ENCODE data around the gene UPK3B. TPM values are rescaled to one million over a fixed set of nuclear protein-coding genes. Genes with fewer than 3 reads are reported as not detected.
"Not testable (repeated sequence)": the region's sequence is repeated elsewhere in the genome, so short reads cannot be mapped to it uniquely, and the experiment has no call there.

Gene UPK3B
- polyA plus RNA-seq, 4 donors: 1.3 to 4.7 (median 3.5) TPM

GRCh38 chr7:76486618-76487017 is 23.7 kb upstream of the UPK3B start:
- not testable (repeated sequence) for DNase-seq (ENCODE audit: low read depth in 4 of 4, low spot score in 3 of 4)

DNA sequence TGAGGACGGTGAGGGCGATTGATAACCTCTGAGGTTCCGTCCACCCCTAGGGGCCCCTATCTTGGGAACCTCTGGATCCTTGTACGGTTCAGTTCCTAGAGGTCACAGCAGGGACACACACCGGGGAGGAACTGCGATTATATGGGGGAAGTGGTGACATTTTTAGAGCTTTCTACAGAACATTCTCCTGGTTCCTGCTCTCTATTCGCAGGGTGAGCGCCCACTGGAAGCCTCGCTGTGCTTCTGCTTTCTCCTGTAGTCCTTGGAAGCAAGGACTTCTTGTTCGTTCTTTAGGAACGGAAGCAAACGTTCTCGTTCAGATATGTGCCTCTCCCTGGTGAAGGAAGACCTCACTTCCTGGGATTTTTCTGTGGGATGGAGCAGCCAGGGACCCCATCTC is 22.4 kb upstream of the UPK3B start:
- DNase-seq (ENCODE audit: low read depth in 4 of 4, low spot score in 3 of 4): not testable (repeated sequence)

DNA sequence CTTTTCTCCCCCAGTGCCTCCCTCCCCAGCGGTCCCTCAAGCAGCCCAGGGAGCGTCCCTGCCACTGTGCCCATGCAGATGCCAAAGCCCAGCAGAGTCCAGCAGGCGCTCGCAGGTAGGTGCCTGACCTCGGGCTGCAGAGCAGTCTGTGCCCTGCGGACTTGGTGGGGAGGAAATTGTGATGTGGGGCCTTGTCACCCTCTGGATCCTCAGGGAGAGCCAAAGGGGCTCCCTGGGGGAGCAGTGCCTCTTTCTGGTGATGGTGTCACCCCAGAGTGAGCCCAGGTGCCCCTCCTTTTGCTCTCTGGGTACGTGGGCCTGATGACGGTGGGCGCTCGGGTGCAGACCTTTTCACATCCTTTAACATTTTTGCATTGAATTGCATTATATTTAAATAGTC is 18.2 kb upstream of the UPK3B start:
- not testable (repeated sequence) for DNase-seq (ENCODE audit: low read depth in 4 of 4, low spot score in 3 of 4)

- not testable (repeated sequence) for DNase-seq (ENCODE audit: low read depth in 4 of 4, low spot score in 3 of 4)
These were observed 14.6 kb upstream of the UPK3B start for GRCh38 chr7:76495717-76496116.

DNA sequence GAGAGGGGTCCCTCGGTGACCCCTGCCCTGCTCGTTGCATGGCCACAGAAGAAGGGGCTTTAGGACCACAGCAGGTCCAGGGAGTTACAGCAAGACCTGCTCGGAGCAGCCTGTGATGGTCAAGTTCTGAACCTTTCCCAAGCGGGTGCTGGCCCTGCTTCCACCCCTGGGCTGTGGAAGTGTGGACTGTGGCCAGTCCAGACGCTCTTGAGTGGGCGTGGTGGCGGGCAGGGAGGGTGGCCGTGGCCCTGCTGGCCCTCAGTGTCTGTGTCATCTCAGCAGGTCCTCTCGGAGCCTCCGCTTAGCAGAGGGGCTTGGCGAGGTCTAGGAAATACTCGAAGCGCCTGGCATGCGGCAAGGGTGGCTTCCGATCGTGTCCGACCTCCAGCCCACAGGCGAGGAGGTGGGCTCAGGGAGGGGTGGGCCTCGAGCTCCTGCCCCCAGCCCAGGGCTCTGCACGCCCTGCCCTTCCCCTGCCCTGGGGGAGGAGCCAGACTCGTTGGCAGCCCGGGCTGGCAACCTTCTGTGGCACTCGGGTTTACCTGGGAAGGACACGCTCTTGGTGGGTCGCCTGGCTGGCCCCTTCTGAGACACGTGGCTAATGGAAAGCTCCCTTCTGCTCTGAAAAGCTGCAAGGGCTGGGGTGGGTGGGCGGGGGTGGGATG is 12.3 kb upstream of the UPK3B start:
- DNase-seq (ENCODE audit: low read depth in 4 of 4, low spot score in 3 of 4): not testable (repeated sequence)

GRCh38 chr7:76498583-76499200 is 11.7 kb upstream of the UPK3B start:
- not testable (repeated sequence) for DNase-seq (ENCODE audit: low read depth in 4 of 4, low spot score in 3 of 4)

DNA sequence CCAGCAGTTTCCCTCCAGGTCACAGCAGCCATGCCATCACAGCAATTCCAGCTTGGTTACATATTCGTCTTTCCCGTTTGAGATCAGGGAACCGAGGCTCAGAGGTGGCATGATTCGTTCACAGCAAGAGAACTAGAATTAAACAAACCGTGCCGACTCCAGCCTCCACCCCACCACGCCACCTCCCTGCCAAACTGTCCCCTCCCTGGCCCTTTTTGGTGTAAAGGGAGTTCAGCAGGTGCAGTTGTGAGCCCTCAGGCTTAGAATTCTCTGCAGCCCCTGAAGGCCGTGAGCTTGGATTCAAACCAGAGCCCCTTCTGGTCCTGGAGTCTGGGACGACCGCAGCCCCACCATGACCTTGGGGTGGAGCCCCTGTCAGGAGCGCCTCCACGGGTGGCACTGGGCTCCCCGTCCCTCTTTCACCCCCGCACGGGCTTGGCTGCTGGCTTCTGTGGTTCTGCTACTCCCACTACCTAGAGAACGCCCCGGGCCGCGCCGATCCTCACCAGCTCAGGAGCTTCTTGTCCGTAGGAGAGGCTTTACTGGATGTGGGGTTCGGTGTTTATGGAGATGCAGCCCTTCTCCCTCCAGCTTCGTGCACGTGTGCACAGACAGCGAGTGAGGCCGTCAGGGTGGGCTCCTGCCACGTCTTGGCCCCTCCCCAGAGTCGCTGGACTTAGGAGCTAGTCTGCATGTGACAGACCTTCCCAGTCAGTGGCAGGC is 11.0 kb upstream of the UPK3B start:
- not testable (repeated sequence) for DNase-seq (ENCODE audit: low read depth in 4 of 4, low spot score in 3 of 4)

DNA sequence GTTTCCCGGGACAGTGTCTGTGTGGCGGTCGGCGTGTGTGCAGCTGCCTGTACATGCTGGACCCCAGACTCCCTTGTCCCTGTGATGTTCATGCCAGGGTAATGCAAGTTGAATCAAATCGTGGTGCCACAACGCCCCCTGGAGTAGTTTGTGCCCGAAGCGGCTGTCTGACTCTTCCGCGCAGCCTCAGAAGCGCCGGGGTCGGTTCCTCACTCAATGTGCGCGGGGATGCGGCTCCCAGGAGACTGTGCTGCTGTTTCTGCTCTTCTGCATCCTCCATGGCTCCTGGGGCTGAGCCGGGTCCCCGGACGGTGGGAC is 10.5 kb upstream of the UPK3B start:
- not testable (repeated sequence) for DNase-seq (ENCODE audit: low read depth in 4 of 4, low spot score in 3 of 4)

DNA sequence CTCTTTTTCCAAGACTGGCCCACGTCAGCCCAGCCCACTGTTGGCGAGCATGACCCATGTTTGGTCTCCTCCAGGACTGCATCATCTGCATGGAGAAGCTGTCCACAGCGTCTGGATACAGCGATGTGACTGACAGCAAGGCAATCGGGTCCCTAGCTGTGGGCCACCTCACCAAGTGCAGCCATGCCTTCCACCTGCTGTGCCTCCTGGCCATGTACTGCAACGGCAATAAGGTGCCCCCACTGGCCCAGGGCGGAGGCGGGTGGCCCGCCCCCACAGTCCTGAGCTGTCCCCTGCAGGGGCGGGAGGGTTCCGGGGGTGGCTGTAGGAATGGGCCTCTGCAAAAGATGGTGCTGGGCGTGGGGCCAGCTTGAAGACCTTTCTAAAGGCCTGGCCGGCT is 8.1 kb upstream of the UPK3B start:
- DNase-seq (ENCODE audit: low read depth in 4 of 4, low spot score in 3 of 4): not testable (repeated sequence)

GRCh38 chr7:76502836-76503235 is 7.5 kb upstream of the UPK3B start:
- DNase-seq (ENCODE audit: low read depth in 4 of 4, low spot score in 3 of 4): not testable (repeated sequence)

- not testable (repeated sequence) for DNase-seq (ENCODE audit: low read depth in 4 of 4, low spot score in 3 of 4)
These were observed 7.1 kb upstream of the UPK3B start for GRCh38 chr7:76503244-76503643.

GRCh38 chr7:76504351-76505167 is 5.8 kb upstream of the UPK3B start:
- DNase-seq (ENCODE audit: low read depth in 4 of 4, low spot score in 3 of 4): not testable (repeated sequence)

DNA sequence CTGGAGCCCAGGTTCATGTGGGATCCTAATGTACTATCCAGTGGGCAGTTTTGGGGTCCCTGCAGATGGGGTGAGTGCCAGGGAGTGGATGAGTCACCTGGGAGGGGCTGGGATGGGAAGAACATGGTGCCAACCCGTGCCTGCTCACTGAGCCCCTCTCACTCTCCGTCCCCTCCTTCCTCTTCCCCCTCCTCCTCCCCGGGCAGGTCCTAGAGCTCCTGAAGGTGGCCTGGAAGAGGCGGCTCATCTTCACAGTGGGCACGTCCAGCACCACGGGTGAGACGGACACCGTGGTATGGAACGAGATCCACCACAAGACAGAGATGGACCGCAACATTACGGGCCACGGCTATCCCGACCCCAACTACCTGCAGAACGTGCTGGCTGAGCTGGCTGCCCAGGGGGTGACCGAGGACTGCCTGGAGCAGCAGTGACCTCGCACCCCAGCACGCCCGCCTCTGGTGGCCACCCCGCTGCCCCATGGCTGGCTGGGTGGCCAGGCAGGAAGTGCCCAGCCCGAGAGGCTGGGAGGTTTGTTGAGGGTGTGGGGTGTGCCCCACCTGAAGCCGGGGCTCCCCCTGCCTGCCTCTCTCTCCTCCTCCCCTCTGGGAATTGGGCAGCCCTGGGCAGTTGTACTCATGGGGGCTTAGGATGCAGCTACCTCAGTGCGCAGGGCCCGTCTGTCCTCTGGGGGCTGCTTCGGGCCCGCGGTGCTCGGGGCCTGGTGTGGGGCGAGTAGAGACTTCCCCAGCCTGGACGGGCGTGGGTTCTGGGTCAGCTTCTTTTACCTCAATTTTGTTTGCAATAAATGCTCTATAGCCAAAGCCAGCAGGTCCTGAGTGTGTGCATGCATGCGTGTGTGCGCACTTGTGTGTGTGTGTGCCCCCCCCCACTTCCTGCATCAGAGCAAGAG is 4.9 kb upstream of the UPK3B start:
- no peak for DNase-seq (ENCODE audit: low read depth in 4 of 4, low spot score in 3 of 4)

DNA sequence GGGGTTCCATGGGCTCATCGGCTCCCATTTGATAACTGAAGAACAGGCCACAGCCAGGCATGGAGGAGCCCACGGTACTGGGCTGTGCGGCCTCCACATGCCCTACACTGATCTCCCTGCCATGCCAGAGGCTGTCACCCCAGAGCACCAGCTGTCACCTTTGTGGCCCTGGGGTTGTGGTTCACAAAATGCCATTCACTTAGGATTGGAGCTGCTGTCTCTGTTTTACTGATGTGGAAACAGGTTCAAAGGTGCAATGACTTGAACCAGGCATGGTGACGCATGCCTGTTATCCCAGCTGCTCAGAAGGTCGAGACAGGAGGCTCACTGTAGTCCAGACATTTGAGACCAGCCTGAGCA is 4.3 kb upstream of the UPK3B start:
- no peak for DNase-seq (ENCODE audit: low read depth in 4 of 4, low spot score in 3 of 4)

DNA sequence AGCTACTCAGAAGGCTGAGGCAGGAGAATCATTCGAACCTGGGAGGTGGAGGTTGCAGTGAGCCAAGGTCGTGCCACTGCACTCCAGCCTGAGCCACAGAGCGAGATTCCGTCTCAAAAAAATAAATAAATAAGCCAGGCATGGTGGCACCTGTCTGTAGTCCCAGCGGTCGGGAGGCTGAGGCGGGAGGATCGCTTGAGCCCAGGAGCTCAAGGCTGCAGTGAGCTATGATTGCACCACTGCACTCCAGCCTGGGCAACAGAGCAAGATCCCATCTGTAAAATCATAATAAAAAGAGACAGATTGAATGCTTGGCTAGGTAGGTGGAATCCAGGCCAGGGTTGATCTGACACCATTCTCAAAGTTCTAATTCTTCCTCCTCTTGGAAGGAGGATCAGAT is 3.7 kb upstream of the UPK3B start:
- DNase-seq (ENCODE audit: low read depth in 4 of 4, low spot score in 3 of 4): not testable (repeated sequence)

- DNase-seq (ENCODE audit: low read depth in 4 of 4, low spot score in 3 of 4): no peak
These were observed 2.5 kb upstream of the UPK3B start for GRCh38 chr7:76507723-76508406.

DNA sequence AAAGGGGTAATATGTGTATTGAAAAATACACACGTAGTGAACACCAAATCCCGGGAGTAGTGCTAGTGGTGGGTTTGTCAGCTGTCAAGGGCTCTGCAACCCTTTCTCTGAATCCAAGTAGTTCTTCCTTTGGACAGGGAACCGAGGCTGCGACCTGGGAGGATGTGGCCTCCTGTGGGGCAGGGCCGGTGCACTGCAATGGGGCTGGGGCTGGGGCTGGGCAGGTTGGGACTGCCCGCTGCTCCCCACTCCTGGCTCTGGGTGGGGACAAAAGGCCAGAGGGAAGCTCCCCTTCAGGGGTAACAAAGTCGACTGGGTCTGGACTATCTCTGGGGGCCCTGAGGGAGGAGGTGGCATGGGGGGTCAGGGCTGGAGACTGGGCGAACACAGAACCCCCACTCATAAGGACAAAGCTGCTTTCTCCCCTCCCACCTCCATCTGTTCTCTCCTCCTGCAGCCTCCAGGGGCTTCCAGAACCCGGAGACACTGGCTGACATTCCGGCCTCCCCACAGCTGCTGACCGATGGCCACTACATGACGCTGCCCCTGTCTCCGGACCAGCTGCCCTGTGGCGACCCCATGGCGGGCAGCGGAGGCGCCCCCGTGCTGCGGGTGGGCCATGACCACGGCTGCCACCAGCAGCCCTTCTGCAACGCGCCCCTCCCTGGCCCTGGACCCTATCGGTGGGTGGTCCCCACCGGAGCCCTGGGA is 1.0 kb downstream of the UPK3B start:
- not testable (repeated sequence) for DNase-seq (ENCODE audit: low read depth in 4 of 4, low spot score in 3 of 4)

- not testable (repeated sequence) for DNase-seq (ENCODE audit: low read depth in 4 of 4, low spot score in 3 of 4)
These were observed 1.8 kb downstream of the UPK3B start for GRCh38 chr7:76511911-76512885.
